Vagina (tissue), 2 donors: ENCODE data around the gene CREB5. TPM values are rescaled to one million over a fixed set of nuclear protein-coding genes. Genes with fewer than 3 reads are reported as not detected.

Source experiments
- DNase-seq, 2 donors: peaks; one replicate each; pipeline ENCODE4 v3.0.0-alpha.2; 2017; ENCODE audit errors: extremely low spot score in 2 of 2
- H3K27ac ChIP-seq: fragments of 200-600 bp; sonication (generic); one replicate; pipeline ENCODE4 v1.5.1; 2019
- H3K27me3 ChIP-seq: fragments of 200-600 bp; sonication (generic); one replicate; pipeline ENCODE4 v1.5.1; 2019
- H3K36me3 ChIP-seq, 2 donors: fragments of 200-600 bp; sonication (generic); one replicate each; pipeline ENCODE4 v1.5.1; 2017 to 2019
- H3K4me1 ChIP-seq: fragments of 200-600 bp; sonication (generic); one replicate; pipeline ENCODE4 v1.5.1; 2019
- H3K4me3 ChIP-seq, 2 donors: fragments of 200-600 bp; sonication (generic); 1 replicate in 1 of 2; 2 replicates in 1 of 2; pipeline ENCODE4 v1.5.1; 2016 to 2019
- H3K9me3 ChIP-seq: fragments of 200-600 bp; sonication (generic); one replicate; pipeline ENCODE4 v1.5.1; 2019
- POLR2A ChIP-seq, 2 donors: fragments of 450-650 bp; IDR thresholded peaks; one replicate each; pipeline ENCODE4 v1.6.1; 2017; ENCODE audit warnings: antibody characterized with exemption in 2 of 2, mild to moderate bottlenecking in 2 of 2, moderate library complexity in 2 of 2
- POLR2AphosphoS5 ChIP-seq, 2 donors: sonication (generic); formaldehyde crosslinking; IDR thresholded peaks; one replicate each; pipeline ENCODE4 v1.9.0; 2017; ENCODE audit warnings: antibody characterized with exemption in 2 of 2, mild to moderate bottlenecking in 2 of 2, low read depth in 1 of 2; ENCODE audit not compliant: insufficient read depth in 1 of 2
- intact Hi-C: fragments of 100-400 bp; cut with DNase I; formaldehyde crosslinking; loops from one replicate; pipeline ENCODE4 v1.15.1; 2023
- total RNA-seq: library from RNA; depleted of rRNA; stranded (reverse); fragments of >200 nt; gene quantifications from one replicate; pipeline ENCODE4 v1.2.3, GENCODE V29; 2016
- TF ChIP-seq, protein P1 (sequence below), 3 experiments: fragments of 450-650 bp in 2 of 3; fragments of 200-600 bp in 1 of 3; sonication (generic) in 1 of 3; IDR thresholded peaks; one replicate each; pipeline ENCODE4 v1.5.1; 2017 to 2019; ENCODE audit warnings: antibody characterized with exemption in 3 of 3, mild to moderate bottlenecking in 2 of 3, moderate library complexity in 2 of 3

CREB5 gene
- total RNA-seq, 1 donor from 2014 or later = 23.1 TPM

GRCh38 chr7:28613262-28613661 lies 200.9 kb downstream of the CREB5 start:
- Histone ChIP-seq H3K9me3 (no peaks in the 10 kb centered on the region), H3K36me3 (no peaks in the 10 kb centered on the region), H3K27me3 (no peaks in the 10 kb centered on the region), H3K4me3 (no peak overlapping the region), H3K4me1 (no peaks in the 10 kb centered on the region), H3K27ac (no peak overlapping the region)
- intact Hi-C loops = no loop called here
- no peak for TF ChIP-seq POLR2A (IDR thresholded peaks at IDR 0.05)
- TF ChIP-seq, protein P1, sequence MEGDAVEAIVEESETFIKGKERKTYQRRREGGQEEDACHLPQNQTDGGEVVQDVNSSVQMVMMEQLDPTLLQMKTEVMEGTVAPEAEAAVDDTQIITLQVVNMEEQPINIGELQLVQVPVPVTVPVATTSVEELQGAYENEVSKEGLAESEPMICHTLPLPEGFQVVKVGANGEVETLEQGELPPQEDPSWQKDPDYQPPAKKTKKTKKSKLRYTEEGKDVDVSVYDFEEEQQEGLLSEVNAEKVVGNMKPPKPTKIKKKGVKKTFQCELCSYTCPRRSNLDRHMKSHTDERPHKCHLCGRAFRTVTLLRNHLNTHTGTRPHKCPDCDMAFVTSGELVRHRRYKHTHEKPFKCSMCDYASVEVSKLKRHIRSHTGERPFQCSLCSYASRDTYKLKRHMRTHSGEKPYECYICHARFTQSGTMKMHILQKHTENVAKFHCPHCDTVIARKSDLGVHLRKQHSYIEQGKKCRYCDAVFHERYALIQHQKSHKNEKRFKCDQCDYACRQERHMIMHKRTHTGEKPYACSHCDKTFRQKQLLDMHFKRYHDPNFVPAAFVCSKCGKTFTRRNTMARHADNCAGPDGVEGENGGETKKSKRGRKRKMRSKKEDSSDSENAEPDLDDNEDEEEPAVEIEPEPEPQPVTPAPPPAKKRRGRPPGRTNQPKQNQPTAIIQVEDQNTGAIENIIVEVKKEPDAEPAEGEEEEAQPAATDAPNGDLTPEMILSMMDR (IDR thresholded peaks at IDR 0.05) = no peak
- peak in 1 of 2 donors; percentile 16 for TF ChIP-seq POLR2AphosphoS5 (IDR thresholded peaks at IDR 0.05; ENCODE audit: insufficient read depth in 1 of 2, low read depth in 1 of 2)
- no peak for DNase-seq

- H3K4me3 ChIP-seq = no peak overlapping the region
- intact Hi-C loops = no loop called here
- no peaks in the 10 kb centered on the region for H3K4me1 ChIP-seq
- TF ChIP-seq POLR2AphosphoS5 (IDR thresholded peaks at IDR 0.05; ENCODE audit: insufficient read depth in 1 of 2, low read depth in 1 of 2) (no peak), POLR2A (IDR thresholded peaks at IDR 0.05) (no peak)
- TF ChIP-seq, protein P1 (IDR thresholded peaks at IDR 0.05) = no peak
- no peaks in the 10 kb centered on the region for H3K9me3 ChIP-seq
- no peak for DNase-seq
- H3K27me3 ChIP-seq = no peaks in the 10 kb centered on the region
- H3K36me3 ChIP-seq = no peaks in the 10 kb centered on the region
- no peak overlapping the region for H3K27ac ChIP-seq
These were observed 202.8 kb downstream of the CREB5 start for GRCh38 chr7:28615091-28615490.

DNA sequence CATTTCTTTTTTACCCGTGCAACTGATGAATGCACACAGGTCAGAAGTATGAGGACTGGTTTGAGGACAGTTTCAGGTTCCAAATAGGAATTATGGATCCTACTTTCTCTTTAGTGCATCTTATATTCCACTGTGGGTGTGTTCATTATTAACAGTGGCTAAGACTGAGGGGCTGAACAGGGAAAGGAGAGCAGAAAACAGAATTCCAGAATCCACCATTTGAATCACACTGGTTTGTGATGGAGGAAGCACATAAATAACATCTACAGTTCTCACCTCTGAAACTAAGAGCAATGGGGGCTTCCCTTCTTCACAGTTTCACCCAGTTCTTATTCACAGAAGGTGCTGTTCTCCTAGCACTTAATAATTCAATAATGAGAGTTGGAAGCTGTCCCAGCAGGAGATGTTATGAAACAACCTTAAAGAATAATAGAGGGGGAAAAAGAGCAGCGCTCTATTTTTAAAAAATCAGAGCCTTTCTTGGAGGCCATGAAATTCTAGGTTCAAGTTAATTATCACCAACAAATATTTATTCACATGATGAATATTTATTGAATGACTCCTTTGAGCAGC lies 205.1 kb downstream of the CREB5 start:
- no peak overlapping the region for H3K27ac ChIP-seq
- no peak for DNase-seq
- H3K4me1 ChIP-seq = no peaks in the 10 kb centered on the region
- no peak for TF ChIP-seq POLR2A (IDR thresholded peaks at IDR 0.05)
- TF ChIP-seq, protein P1 (IDR thresholded peaks at IDR 0.05) = no peak
- no peak for TF ChIP-seq POLR2AphosphoS5 (IDR thresholded peaks at IDR 0.05; ENCODE audit: insufficient read depth in 1 of 2, low read depth in 1 of 2)
- H3K27me3 ChIP-seq = no peaks in the 10 kb centered on the region
- H3K36me3 ChIP-seq = no peaks in the 10 kb centered on the region
- H3K4me3 ChIP-seq = no peak overlapping the region
- intact Hi-C loops = no loop called here
- H3K9me3 ChIP-seq = no peaks in the 10 kb centered on the region

- no peaks in the 10 kb centered on the region for H3K36me3 ChIP-seq
- no peak for TF ChIP-seq POLR2A (IDR thresholded peaks at IDR 0.05)
- no peak for TF ChIP-seq POLR2AphosphoS5 (IDR thresholded peaks at IDR 0.05; ENCODE audit: insufficient read depth in 1 of 2, low read depth in 1 of 2)
- TF ChIP-seq, protein P1 (IDR thresholded peaks at IDR 0.05) = no peak
- no peak for DNase-seq
- no peak overlapping the region for H3K27ac ChIP-seq
- H3K9me3 ChIP-seq = no peaks in the 10 kb centered on the region
- H3K4me3 ChIP-seq = no peak overlapping the region
- no peaks in the 10 kb centered on the region for H3K4me1 ChIP-seq
- intact Hi-C loops = no loop called here
- H3K27me3 ChIP-seq = no peaks in the 10 kb centered on the region
These were observed 206.1 kb downstream of the CREB5 start for GRCh38 chr7:28618383-28618782.

DNA sequence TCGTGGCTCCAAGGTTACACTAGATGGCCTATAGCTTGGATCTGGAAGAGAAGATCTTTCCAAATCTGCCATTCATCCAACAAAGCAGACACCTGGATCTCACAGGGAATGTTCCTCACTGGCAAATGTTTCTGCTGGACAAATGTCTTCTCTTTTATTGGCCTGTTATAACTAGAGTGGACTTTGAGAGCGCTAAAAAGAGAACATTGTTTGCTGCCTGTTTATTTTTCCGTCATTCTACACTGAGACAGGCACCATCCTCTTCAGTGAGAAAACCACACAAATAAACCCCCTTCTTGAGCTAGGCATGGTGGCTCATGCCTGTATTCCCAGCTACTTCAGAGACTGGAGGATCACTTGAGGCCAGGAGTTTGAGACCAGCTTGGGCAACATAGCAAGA lies 206.9 kb downstream of the CREB5 start:
- DNase-seq = no peak
- intact Hi-C loops = no loop called here
- no peaks in the 10 kb centered on the region for H3K27me3 ChIP-seq

More for the DNA sequence above, 206.9 kb downstream of the CREB5 start:
- Histone ChIP-seq H3K4me1 (no peaks in the 10 kb centered on the region), H3K27ac (no peak overlapping the region), H3K4me3 (no peak overlapping the region), H3K9me3 (no peaks in the 10 kb centered on the region), H3K36me3 (no peaks in the 10 kb centered on the region)
- no peak for TF ChIP-seq POLR2AphosphoS5 (IDR thresholded peaks at IDR 0.05; ENCODE audit: insufficient read depth in 1 of 2, low read depth in 1 of 2)
- no peak for TF ChIP-seq POLR2A (IDR thresholded peaks at IDR 0.05)
- TF ChIP-seq, protein P1 (IDR thresholded peaks at IDR 0.05) = no peak
